Stimulated activated CD4-positive, alpha-beta T cell treated with anti-CD3 and anti-CD28 coated beads, TNF-alpha, amount 100 ng/mL, for 4 hours (primary cell): ENCODE results near the gene SAFB.

Source experiments
- DNase-seq, 3 experiments: peaks; one replicate each; pipeline ENCODE4 v3.0.0-alpha.2; 2020; ENCODE audit warnings: low read depth in 3 of 3

The SAFB gene

DNA sequence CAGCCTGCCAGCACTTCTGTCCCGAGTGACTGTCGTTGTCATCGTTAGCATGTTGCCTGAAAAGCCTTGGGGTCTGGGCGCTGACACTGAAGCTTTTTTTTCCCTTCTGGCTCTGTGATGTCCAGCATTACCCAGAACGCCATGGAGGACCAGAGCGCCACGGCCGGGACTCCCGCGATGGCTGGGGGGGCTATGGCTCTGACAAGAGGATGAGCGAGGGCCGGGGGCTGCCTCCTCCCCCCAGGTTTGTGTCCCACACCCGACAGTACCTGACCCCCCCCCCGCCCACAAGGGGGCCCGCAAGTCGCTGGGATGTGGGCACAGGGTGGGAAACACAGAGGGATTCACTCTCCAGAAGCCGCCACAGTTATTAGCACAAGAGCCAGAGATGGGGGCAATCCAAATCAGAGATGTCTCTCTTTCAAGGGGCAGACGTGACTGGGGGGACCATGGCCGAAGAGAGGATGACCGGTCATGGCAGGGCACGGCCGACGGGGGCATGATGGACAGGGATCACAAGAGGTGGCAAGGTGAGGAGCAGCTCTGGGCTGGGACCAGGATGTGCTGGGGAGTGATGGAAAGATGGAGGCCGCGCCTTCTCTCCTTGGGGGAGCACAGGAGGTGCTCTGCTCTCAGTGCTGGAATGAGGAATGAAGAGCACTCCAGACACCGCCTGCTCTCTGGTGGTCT lies 44.2 kb downstream of the SAFB start:
- no peak for DNase-seq

DNA sequence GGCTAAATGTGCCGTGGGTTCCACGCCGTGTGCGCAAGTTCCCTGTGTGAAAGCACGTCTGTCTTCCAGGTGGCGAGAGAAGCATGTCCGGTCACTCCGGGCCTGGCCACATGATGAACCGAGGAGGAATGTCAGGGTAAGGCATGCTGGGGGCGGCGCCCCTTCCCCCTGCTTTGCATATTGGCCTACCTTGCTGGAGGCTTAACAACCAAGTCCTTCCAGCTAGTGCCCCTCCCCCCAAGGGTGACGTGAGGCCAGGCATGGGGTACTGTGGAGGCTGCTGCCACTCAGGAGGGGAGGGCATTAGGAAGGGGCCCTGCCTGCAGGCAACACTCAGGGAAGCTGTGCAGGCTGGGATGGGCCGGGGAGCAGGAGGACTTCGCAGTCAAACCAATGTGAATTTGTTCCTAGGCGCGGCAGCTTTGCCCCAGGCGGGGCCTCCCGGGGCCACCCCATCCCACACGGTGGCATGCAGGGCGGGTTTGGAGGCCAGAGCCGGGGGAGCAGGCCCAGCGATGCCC lies 44.9 kb downstream of the SAFB start:
- no peak for DNase-seq

DNA sequence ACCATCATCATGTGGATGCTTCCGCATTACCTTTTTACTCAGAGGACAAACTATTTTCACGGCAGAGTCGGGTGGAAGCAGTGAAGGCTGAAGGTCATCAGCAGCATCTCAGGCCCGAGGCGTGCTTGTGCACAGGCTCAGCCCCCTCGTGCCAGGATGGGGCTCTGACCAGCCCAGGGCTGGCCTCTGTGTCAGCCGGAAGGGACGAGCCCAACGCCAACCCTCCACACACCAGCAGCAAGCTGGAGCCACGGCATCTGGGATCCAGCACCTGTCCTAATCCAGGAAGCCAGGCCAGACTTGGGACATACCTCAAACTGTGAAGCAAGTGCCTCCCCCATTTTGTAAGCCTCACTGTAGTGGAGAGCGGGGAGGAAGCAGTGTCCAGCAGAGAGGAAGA lies 46.3 kb downstream of the SAFB start:
- DNase-seq = no peak

DNA sequence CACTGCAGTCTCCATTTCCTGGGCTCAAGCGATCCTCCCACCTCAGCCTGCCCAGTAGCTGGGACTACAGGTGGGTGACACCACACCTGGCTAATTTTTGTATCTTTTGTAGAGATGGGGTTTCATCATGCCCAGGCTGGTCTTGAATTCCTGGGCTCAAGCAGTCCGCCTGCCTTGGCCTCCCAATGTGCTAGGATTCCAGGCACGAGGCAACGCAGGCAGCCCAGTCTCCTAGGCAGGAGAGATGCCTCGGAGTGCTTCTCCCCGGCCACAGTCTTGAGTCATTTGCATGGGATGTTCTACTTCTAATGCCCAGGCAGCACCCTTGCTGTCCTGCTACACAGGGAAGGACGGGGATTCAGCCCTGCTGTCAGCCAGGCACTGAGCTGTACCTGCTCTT lies 48.7 kb downstream of the SAFB start:
- no peak for DNase-seq

DNA sequence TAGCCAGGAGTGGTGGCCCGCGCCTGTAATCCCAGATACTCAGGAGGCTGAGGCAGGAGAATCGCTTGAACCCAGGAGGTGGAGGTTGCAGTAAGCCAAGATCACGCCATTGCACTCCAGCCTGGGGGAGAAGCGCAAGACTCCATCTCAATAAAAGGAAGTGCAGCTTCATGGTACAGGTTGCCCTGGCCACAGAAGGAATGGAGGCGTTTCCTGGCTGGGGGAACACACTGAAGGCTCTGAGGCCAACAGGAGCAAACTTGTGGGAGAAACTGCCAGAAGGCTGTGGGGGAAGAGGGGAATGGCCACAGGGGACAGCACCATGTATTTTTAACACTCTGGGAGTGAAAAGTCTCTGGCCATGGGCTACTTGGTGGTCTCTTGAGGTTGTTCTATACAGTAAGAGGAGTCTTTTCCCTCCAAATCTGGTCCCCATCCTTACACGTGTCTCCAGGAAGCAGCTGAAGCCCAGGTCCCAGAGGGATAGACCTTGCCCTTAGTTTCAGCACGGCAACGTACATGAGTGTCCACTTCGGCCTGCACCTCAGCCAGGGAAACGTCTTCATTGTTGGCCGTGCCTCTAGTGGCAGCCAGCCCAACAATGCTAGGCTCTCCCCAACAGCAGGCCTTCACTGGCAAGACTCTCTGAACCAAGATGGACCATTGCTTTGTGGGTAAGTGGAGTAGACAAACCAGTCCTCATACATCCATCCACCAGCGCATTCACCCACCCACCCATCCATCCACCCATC lies 50.0 kb downstream of the SAFB start:
- no peak for DNase-seq

DNA sequence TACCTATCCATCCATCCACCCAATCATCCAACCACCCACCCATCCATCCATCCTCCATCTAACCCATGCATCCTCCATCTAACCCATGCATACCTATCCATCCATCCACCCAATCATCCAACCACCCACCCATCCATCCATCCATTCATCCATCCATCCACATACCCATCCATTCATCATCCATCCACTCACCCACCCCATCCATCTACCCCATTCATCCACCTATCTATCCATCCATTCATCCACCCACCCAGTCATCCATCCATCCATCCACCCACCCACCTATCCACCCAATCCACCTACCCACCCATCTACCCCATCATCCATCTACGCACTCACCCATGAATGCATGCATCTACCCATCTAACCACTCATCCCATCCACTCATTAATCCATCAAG lies 50.9 kb downstream of the SAFB start:
- no peak for DNase-seq

DNA sequence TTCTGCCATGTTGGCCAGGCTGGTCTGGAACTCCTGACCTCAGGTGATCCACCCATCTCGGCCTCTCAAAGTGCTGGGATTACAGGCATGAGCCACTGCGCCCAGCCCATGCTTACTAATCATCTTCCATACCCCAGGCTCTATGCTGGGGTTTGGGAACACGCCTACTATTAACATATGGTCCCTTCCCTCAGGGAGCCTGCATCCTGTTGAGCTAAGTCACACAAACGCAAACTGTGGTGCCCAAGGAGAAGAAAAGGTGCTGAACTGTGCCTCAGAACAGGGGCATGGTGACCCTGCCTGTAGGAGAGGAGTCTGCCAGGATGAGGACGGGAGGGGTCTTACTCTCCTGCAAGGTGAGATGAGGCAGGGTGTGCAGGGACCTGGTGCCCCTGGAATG lies 51.8 kb downstream of the SAFB start:
- no peak for DNase-seq

DNA sequence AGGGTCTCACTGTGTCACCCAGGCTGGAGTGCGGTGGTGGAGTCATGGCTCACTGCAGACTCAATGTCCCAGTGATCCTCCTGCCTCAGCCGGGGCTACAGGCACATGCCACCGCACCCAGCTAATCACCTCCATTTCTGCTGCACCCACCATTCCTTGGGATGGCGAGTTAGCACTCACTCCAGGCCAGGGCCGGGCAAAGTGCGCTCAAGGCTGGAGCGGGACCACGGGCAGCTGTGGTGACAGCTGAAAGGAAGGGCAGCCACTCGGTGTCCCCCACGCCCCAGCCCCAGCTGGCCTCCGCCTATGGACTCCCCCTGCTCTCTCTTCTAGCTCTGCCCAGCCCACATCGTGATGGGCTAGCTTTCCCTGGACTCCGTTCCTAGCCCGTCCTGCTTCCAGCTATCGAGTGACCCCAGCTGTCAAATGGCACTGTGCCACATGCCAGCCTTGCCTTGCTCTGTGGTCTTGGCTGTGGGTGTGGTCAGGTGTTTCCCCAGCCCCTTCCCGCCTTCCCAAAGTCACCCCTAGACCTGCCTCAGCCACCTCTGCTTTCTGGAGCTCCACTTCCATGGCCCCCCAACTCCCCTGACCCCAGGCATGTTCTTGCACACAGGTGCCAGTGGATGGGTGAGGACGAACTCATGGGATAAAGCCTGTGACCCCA lies 53.4 kb downstream of the SAFB start:
- DNase-seq = no peak

DNA sequence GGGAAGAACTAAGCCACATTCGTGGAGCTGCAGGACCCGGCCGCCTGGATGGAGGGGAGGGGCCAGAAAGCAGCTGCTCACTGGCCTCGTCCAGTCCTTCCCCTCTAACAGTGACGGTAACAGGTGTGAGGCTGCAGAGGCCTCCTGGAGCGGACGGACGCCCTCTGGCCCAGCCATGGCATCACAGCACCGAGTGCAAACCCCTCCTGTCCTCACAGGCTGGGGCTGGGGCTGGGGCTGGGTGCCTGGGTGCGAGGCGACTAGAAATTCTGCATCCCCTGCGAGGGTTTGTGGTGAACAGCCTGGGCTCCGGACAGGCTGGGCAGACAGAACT lies 53.9 kb downstream of the SAFB start:
- no peak for DNase-seq

DNA sequence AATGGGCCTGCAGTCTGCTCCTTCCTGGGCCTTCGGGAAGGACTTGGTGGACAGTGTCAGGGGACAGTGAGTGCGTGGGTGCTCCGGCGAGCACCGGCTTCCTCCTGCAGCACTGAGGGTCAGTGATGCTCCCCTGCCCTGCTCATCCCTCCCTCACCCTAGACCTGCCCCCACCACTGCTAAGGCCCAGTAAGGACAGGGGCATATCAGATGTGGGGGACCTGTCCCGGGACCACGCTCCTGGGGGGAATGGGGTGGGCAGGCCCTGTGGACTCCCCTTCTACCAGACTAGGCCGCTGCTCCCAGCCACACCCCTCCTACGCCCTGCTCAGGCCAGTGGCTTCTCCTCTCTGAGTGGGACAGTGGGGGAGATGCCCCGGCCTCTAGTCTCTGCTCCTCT lies 54.3 kb downstream of the SAFB start:
- DNase-seq = no peak

DNA sequence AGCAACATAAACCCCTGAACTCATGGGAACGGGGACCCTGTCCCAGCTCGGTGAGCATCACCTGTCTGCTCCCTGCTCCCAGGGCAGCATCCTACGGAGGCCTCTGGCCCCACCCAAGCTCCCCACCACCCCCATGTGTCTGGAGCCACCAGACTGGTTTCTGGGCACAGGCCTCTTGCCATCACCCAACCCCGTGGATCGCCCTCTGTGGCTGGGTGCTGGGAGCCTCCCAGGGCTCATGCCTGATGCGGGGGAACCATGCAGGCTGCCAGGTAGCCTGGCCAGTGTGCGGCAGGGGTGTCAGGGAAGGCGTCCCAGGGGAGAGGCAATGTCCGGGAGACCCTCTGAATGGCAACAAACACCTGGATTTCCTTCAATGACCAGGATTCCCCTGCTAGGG lies 54.7 kb downstream of the SAFB start:
- DNase-seq = no peak

DNA sequence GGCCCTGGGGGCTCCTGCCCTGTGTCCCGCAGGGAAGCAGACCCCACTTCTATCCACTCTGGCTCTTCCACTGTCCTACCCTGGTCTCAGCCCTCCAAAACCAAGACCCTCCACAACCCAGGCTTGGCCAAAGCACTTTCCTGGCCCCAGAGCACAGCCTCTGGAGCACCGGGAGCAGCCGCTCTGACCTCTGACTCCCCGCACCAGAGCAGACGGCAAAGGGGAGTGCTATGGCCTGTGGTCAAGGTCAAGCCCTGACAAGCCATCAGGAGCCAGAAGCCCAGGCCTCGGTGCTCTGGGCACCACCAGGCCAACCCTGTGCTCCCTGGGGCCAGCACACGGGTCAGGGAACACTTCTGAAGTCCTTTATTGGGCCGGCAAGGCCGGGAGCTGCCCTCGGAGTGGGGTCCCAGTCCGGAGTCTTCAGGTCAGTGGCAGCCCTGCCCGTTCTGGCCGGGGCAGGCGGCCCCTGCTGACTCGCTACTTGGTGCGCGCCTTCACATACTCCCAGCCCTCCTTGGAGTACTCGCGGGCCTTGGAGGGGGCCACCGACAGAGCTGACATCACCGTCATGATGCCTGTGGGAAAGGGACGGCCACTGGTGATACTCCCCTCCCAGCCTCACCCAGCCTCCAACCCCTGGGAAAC lies 55.3 kb downstream of the SAFB start:
- DNase-seq = no peak

DNA sequence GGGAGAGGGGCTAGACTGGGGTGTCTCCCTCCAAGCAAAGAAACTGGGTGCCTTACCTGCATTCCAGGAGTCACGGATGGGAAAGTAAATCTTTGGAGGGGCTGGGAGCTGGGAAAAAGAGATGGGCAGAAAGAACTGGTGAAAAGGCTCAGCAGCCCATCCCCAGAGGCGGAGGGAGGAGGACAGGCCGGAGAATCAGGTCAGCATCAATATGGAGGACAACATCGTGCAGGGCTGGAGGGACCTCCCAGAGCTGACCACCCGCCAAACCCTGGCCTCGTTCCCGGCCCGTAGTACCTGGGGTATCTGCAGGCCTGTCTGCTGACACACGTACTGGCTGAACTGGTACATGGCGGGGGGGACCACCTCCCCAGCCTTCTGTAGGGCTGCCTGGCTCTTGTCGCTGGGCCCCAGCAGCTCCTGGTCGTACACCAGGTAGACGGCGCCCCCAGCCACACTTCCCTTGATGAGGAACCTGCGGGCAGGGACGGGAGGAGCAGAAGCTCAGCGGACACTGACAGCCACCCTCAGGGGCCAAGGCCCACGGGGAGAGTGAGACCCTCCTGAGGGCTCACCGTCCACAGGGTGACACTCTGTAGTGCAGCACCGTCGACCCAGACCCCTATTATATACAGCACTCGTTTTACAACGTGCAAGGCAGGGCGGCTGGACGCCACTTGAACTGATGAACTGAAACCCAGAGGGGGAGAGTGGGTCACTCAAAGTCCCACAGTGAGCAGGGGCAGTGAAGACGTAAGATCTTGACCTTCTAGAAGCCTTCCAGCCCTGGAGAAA lies 56.6 kb downstream of the SAFB start:
- no peak for DNase-seq

DNA sequence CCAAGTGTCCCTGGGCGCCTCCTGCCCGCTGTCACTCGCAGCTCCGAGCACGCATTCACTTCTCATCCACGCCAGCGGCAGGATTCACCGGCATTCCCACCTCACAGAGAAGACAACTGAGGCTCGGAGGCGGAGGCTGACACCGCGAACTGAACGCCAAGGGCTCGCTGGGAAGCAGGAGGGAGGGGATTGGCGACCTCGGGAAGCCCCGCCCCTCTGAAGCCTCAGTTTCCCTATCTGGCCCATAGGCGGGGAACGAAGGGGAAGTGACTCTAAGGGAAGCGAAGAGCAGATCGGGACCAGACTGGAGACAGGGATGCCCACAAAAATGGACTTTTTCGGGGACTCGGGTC lies 57.2 kb downstream of the SAFB start:
- DNase-seq = no peak

DNA sequence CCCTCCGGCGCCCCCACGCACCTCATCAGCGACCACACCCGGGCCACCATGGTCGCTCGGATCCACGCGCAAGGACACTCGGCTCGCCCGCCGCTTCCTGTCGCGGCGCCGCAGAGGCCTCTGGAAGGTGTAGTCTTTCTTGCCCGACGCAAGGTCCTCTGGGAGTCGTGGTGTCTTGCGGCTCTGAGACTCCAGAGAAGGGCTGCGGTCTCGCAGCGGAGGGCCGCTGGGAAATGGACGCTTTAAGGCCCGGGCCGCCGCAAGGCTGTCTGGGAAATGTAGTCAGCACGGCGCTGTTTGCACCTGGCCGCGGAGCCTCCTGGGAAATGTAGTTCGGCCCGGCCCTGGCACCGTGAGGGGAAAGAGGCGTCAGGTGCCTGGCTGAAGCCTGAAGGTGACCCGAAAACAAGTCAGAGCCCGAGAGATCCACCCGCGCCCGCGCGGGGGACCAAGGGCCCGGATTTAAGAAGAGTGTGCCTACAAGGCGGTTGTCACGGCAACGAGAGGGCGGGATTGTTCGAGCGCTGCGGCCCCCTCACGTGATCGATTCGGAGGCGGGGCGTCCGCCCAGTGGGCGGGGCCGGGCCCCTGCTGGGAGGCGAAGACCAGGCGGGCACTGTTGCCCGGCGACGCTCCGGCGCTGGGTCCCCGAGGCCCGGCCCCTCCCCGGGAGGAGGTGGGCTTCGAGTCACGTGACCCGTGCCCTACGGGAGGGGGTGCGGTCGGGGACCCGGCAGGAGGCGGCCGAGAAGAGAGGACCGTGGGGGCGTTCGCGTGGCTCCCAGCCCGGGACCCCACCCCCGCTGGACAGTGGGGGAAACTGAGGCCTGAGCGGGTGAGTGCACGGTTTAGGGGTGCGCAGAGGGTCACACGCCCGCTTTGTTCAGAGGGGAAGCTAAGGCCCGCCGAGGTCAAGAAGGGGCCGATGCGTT lies 57.8 kb downstream of the SAFB start, which contains the start of the genes HSD11B1L and MICOS13:
Gene HSD11B1L, plus strand, starts transcription at position 591 of the 932 bp plus-strand sequence. CDS start 3,806 bp downstream, outside the sequence.
Gene MICOS13, minus strand, starts transcription at position 80 of the 932 bp plus-strand sequence. Its CDS starts 30 bp downstream, at position 50.
- peak; percentile 96 to 97 (median 97) for DNase-seq

DNA sequence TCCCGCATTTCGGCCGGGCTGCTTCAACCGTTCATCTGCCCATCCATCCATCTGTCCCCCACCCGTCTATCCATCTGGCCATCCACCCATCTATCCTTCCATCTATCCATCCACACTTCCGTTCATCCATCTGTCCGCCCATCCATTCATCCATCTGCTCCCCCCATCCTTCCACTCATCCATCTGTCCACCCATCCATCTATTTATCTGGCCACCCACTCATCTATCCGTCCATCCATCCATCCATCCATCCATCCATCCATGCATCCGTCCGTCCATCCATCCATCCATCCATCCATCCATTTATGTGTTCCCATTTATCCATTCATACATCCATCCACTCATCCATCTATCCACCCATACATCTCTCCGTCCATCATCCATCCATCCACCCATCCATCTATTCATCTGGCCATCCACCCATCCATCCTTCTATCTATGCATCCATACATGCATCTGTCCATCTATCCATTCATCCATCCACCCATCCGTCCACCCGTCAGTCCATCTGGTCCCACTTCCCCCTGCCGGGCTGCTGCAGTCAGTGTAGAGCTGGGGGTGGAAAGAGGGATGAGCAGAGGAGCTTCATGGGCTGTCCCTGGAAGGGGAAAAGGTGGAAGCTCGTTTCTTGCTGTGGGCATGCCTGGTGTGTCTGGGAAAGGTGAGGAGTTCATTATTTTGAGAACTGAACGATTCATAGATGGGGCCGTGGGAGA lies 58.7 kb downstream of the SAFB start:
- DNase-seq = no peak

DNA sequence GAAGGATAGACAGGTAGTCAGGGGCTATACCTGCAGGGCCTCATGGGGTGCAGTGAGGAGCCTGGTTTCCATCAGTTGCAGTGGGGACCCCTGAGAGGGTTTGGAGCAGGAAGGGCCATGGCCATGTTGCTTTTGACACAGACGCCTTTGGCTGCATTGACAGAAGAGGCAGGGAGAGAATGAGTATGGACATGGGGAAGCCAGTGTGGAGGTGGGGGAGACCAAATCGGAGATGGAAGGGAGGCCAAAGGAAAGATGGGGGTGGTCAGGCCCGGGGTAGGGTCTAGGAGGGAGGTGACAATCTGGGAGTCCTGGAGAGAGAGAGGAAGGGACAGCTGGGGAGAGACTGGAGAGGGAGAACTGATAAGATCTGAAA lies 59.2 kb downstream of the SAFB start:
- DNase-seq = no peak

DNA sequence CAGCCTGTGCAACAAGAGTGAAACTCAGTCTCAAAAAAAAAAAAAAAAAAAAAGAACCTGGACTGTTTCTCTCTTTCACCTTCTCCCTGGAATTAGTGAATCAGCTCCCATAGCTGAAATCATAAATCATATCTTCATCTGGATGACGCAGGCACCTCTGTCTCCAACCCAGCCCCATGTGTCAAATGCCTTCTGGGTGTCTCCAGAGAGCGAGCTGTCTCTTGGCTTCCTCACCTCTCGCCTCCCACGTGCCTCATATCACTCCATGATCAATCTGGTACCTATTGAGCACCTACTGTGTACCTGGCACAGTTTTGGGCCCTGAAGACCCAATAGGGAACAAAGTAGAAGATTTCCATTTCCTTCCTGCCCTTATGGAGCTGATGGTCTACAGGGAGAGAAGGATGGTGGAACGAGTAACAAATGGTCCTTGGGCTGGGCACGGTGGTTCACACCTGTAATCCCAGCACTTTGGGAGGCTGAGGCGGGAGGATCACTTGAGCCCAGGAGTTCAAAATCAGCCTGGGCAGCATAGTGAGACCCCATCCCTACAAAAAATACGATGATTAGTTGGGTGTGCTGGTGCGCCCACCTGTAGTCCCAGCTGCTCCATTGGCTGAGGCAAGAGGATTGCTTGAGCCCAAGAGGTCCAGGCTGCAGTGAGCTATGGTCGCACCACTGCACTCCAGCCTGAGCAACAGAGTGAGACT lies 60.4 kb downstream of the SAFB start:
- no peak for DNase-seq
